Ectodermal cell (in vitro differentiated cells): ENCODE measurements around the gene TMPRSS6.
A peak's percentile ranks its signal among the peaks of the same experiment; 100 is the strongest.

ENCODE experiments used
- H3K27ac ChIP-seq: 2 replicates; pipeline ENCODE4 v1.7.0; 2013; ENCODE audit warnings: mild to moderate bottlenecking, low read depth, low read length; ENCODE audit not compliant: insufficient read depth, poor library complexity, severe bottlenecking
- H3K27me3 ChIP-seq: 2 replicates; pipeline ENCODE4 v1.7.0; 2013; ENCODE audit warnings: mild to moderate bottlenecking, low read length; ENCODE audit not compliant: insufficient read depth, control insufficient read depth, poor library complexity, severe bottlenecking
- H3K36me3 ChIP-seq: one replicate; pipeline ENCODE4 v1.7.0; 2013; ENCODE audit warnings: low read length; ENCODE audit not compliant: control insufficient read depth, insufficient read depth
- H3K4me1 ChIP-seq: one replicate; pipeline ENCODE4 v1.7.0; 2013; ENCODE audit warnings: low read length; ENCODE audit not compliant: control insufficient read depth, insufficient read depth
- H3K4me3 ChIP-seq: 2 replicates; pipeline ENCODE4 v1.7.0; 2013; ENCODE audit warnings: low read depth, low read length, control low read depth; ENCODE audit not compliant: insufficient read depth
- H3K9me3 ChIP-seq: 2 replicates; pipeline ENCODE4 v1.7.0; 2013; ENCODE audit warnings: mild to moderate bottlenecking, low read length, moderate library complexity; ENCODE audit not compliant: control insufficient read depth
- WGBS, 2 experiments: methylation state at CpG; one replicate each; pipeline ENCODE4 v1.1.7; 2013; ENCODE audit warnings: missing lambda C conversion rate in 2 of 2; 5-methylcytosine and 5-hydroxymethylcytosine counted together

Gene TMPRSS6

DNA sequence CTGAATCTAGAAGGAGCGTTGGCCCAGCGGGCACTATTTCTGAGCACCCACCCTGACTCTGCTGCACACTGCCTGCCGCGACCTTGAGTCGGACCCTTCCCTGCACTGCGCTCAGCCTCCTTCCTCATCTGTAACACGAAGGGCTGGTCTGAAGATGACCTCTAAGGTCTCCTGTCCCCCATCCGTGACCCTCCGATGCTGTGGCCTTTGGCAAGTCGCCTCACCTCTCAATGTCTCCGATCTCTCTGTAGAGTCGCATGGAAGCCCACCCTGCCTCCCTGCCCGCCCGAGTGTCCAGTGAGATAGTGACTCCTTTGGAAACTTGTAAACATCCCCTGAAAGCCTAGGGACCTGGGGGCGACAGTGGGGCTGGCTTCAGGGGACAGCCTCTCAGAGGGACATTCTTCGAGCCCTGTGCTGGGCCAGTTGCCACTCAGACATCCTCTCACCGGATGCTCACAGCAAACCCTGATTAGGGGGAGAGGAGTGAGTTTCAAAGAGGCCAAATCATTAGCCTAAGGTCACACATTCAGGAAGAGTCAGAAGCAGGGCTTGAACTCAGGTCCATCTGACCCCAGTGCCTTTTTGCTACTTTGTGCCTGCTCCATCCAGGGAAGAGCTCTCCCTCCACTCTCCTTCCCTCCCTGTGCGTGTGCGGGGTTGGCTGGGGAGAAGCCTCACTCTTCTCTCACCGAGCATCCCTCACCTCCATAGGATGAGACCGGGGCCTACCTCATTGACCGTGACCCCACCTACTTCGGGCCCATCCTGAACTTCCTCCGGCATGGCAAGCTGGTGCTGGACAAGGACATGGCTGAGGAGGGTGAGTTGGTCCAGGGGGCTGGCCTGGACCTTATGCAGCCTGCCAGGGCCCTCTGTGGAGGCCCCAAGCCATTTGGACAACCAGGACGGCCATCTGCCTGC, 56.9 kb downstream of the TMPRSS6 start:
- Histone ChIP-seq H3K27me3 (peaks cover 8% of the 10 kb centered on the region), H3K36me3 (peaks cover 3% of the 10 kb centered on the region), H3K4me3 (peak overlapping the region; percentile 84), H3K4me1 (peaks cover 3% of the 10 kb centered on the region), H3K27ac (no peak overlapping the region), H3K9me3 (no peaks in the 10 kb centered on the region)
- WGBS, 2 experiments = 89 to 90% methylated on average over 25 of the region's 25 CpGs

DNA sequence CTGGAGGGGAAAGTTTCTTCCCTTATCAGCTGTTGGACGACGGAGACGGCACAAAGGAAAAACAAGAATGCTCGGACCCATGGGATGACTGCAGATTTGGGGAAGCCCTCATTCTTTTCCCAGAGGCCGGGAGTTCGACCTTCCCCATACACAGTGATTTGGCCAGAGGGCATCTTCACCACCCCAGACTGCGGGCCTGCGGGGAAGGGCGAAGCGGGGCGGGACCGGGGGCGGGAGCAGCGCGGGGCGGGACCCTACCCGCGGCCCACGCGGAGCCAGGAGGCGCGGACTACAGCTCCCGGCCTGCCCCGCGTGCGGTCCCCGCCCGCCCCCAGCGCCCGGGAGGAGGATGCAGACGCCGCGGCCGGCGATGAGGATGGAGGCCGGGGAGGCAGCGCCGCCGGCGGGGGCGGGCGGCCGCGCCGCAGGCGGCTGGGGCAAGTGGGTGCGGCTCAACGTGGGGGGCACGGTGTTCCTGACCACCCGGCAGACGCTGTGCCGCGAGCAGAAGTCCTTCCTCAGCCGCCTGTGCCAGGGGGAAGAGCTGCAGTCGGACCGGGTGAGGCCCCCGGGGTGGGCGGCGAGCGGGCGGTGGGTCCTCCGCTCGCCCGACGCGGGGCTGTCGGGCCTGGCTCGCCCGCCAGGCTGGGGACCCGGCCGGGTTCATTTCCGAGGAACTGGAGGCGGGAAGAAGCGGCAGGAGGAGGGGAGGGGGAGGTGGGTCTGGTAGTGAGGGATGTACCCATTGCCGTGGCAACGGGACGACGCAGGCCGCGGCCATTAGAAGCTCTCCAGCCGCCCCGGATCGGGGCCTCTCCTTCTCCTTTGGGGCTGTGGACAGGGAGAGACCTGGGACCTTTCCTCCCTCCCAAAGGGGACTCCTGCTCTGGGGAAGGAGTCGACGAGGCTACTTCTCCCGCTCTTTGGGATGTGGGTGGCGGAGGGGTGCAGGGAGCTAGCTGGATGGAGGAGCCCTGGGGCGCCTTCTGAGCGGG, 57.8 kb downstream of the TMPRSS6 start, which contains the start of gene KCTD17:
Gene KCTD17, plus strand, starts transcription at position 352 of the 995 bp plus-strand sequence. Its CDS starts 19 bp downstream, at position 371.
- H3K27ac ChIP-seq = no peak within 1 kb of the TSS
- H3K9me3 ChIP-seq = no peaks in the 10 kb centered on the region
- no peaks in the 10 kb centered on the region for H3K36me3 ChIP-seq
- H3K4me3 ChIP-seq = peak within 1 kb of the TSS; percentile 84
- H3K27me3 ChIP-seq = peaks cover 8% of the 10 kb centered on the region
- peaks cover 3% of the 10 kb centered on the region for H3K4me1 ChIP-seq
- 5% methylated on average over 89 of the region's 89 CpGs for WGBS, 2 experiments

DNA sequence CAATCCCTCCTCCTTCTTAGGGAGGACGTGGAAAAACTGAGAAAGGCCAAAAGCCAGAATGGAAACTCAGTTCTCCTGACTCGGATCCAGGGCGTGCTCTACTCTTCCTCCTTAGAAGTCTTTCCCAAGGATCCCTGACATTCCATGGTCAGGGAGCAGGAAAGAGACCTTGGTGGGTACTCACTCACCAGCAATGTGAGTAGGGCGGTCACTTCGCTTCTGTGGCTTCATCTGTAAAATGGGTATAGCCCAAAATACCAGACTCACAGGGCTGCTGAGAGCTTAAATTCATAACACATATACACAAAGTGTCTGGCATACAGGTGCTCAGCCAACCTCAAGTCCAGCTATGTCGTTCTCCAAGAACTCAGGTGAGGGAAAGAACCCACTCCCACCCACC, 58.6 kb downstream of the TMPRSS6 start:
- no peak overlapping the region for H3K4me3 ChIP-seq

DNA sequence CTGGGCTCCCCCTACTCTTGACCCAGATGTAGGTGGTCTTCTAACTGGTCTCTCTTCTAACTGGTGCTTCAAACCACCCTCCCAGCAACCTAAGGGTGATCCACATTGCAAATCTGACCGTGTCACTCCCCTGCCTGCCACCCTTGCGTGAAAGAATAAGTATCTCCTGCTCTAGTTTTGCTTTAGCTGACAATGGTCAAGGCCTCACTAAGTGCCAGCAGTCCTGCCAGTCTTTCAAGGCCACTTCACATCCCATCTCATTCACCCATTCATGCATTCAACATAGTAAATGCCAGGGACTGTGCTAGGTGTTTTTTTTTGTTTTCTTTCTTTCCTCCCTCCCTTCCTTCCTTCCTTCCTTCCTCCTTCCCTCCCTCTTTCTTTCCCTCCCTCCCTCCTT, 60.3 kb downstream of the TMPRSS6 start:
- H3K4me1 ChIP-seq = peaks cover 3% of the 10 kb centered on the region
- 82 to 90% methylated on average over 2 of the region's 2 CpGs for WGBS, 2 experiments
- no peaks in the 10 kb centered on the region for H3K36me3 ChIP-seq
- H3K27ac ChIP-seq = no peak overlapping the region
- H3K4me3 ChIP-seq = no peak overlapping the region
- H3K27me3 ChIP-seq = peaks cover 8% of the 10 kb centered on the region
- no peaks in the 10 kb centered on the region for H3K9me3 ChIP-seq

More for the DNA sequence above, 58.6 kb downstream of the TMPRSS6 start:
- no peaks in the 10 kb centered on the region for H3K36me3 ChIP-seq
- no peak overlapping the region for H3K27ac ChIP-seq
- H3K27me3 ChIP-seq = peaks cover 8% of the 10 kb centered on the region
- 85 to 92% methylated on average over 6 of the region's 6 CpGs for WGBS, 2 experiments
- H3K9me3 ChIP-seq = no peaks in the 10 kb centered on the region
- peaks cover 3% of the 10 kb centered on the region for H3K4me1 ChIP-seq

DNA sequence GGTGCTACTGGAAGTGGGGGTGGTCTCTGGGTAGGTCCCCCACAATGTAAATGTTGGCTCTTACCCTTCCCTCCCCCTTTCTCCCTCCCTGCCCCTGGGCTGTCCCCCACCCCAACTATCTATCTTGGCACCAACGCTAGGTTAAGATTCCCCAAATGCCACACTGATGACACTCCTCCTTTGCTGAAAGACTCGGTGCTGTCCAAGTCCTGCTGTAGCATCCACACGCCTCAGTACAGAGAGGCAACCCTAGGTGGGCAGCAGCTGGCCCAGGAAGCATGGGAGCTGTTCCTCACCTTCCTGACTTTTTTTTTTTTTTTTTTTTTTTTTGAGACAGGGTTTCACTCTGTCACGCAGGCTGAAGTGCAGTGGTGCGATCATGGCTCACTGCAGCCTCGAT, 61.4 kb downstream of the TMPRSS6 start:
- Histone ChIP-seq H3K27me3 (peaks cover 8% of the 10 kb centered on the region), H3K27ac (no peak overlapping the region), H3K4me1 (peaks cover 6% of the 10 kb centered on the region), H3K9me3 (no peaks in the 10 kb centered on the region), H3K4me3 (no peak overlapping the region), H3K36me3 (no peaks in the 10 kb centered on the region)
- 82 to 84% methylated on average over 6 of the region's 6 CpGs for WGBS, 2 experiments

DNA sequence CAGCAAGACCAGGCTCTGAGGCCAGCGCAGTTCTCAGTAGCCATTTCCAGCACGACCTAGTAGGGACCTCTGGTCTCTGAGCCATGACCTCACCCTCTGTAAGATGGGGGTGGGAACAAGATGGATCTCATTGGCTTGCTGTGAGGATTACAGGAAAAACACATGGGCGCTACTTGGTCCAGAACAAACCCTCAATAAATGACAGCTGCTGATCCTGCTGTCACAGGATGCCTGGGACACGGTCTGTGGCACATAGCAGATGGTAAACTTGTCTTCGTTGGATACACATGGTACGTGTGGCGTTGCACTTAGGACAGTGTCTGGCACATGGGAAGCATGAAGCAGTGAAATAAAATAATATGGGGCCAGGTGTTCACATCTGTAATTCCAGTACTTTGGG, 62.5 kb downstream of the TMPRSS6 start:
- no peak overlapping the region for H3K27ac ChIP-seq
- no peaks in the 10 kb centered on the region for H3K36me3 ChIP-seq
- H3K4me3 ChIP-seq = no peak overlapping the region
- 91 to 94% methylated on average over 7 of the region's 7 CpGs for WGBS, 2 experiments
- no peaks in the 10 kb centered on the region for H3K9me3 ChIP-seq
- peaks cover 8% of the 10 kb centered on the region for H3K4me1 ChIP-seq
- peaks cover 8% of the 10 kb centered on the region for H3K27me3 ChIP-seq

DNA sequence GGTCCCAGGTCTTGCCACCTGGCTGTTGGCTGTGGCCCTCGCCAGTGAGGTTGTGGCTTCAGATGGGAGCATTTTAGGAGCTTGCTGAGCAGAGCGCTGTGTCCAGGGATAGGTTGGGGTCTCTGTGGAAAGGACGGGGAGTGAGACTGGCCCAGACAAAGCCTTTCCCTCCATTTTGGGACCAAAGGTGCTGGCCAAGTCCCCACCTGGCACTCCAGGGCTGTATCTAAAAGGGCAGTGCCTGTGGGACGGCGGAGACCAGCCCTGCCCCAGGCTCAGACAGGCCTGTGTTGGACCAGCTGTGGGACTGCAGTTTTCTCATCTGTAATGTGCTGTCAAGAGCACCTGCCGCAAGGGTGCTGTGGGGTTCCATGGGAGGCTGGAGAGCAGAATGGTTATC, 62.9 kb downstream of the TMPRSS6 start:
- H3K27ac ChIP-seq = no peak overlapping the region
- H3K36me3 ChIP-seq = no peaks in the 10 kb centered on the region

DNA sequence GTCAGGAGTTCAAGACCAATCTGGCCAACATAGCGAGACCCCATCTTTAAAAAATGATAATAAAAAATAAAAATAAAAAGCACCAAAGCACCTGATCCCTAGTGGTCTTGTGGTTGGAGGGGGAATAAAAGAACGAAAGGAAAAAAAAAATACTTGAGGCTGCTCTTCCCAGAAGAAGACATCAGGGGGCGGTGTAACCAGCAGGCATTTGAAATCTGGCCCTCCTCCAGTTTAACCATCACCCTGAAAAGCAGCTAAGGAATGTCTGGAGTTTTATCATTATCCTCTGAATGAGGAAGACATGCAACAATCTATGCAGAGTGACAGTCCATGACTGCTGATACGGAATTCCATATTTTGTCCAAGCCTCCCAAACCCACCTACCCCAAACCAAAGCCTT, 63.6 kb downstream of the TMPRSS6 start:
- Histone ChIP-seq H3K27me3 (peaks cover 7% of the 10 kb centered on the region), H3K36me3 (no peaks in the 10 kb centered on the region), H3K9me3 (no peaks in the 10 kb centered on the region), H3K4me1 (peaks cover 8% of the 10 kb centered on the region), H3K4me3 (no peak overlapping the region), H3K27ac (no peak overlapping the region)
- 29 to 30% methylated on average over 3 to 4 of the region's 4 CpGs for whole genome bisulfite sequencing, 2 experiments

More for the DNA sequence above, 62.9 kb downstream of the TMPRSS6 start:
- Histone ChIP-seq H3K4me3 (no peak overlapping the region), H3K27me3 (peaks cover 8% of the 10 kb centered on the region), H3K4me1 (peaks cover 8% of the 10 kb centered on the region), H3K9me3 (no peaks in the 10 kb centered on the region)
- 90% methylated on average over 6 of the region's 6 CpGs for WGBS, 2 experiments

DNA sequence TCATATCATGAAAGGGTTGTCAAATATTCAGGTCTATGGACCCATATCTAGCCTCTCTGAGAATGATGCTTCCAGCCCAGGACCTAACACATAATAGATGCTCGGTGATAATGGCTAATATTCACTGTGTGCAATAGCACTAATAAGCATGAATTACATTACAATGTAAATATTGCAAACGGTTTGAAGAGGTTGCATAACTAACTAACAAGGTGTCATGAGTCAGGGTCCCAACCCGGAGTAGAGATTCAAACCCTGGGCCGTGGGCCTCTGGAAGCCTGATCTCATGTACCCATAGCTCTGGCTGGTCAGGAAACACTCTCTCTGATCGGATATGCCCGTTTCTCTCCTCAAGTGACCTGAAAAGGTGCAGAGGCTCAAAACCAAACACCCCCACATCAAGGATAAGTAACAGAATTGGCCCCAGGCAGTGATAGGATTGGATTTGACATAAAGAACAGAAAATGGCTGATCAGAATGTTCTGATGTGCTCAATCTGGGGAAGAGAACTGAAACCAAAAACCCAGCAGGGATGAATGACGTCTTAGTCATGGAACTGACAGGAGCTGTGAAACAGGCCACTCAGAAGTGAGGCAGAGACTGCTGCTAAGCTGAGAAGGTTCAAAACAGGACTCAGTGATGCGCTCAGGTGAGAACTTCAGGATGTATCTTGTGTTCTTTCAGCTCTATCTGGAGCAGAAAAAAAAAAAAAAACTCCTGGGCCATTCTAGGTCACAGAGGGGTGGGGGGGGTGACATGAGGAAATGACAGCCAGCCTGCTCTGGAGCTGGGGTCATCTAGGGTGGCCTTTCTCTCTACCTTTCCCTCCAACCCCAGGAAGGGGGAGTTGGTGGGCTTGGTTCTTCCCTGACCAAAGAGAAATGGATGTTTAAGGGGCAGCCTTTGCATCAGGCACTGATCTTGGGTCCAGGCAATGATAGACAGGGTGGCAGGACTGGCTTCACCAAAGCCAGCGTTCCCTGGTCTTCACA, 64.6 kb downstream of the TMPRSS6 start:
- WGBS, 2 experiments = 87% methylated on average over 9 of the region's 9 CpGs
- no peaks in the 10 kb centered on the region for H3K36me3 ChIP-seq
- peaks cover 8% of the 10 kb centered on the region for H3K4me1 ChIP-seq
- no peak overlapping the region for H3K4me3 ChIP-seq
- no peaks in the 10 kb centered on the region for H3K9me3 ChIP-seq
- no peaks in the 10 kb centered on the region for H3K27me3 ChIP-seq
- no peak overlapping the region for H3K27ac ChIP-seq
